NOMO-1 (cell line): ENCODE results near the gene ASIP.
"Not testable (repeated sequence)": the region's sequence is repeated elsewhere in the genome, so short reads cannot be mapped to it uniquely, and the experiment has no call there.

Experiments
- DNase-seq, 2 experiments: peaks; one replicate each; lab custom pipeline; 2025; ENCODE audit not compliant: unreplicated experiment in 2 of 2; lab: John Stamatoyannopoulos, UW

ASIP gene

DNA sequence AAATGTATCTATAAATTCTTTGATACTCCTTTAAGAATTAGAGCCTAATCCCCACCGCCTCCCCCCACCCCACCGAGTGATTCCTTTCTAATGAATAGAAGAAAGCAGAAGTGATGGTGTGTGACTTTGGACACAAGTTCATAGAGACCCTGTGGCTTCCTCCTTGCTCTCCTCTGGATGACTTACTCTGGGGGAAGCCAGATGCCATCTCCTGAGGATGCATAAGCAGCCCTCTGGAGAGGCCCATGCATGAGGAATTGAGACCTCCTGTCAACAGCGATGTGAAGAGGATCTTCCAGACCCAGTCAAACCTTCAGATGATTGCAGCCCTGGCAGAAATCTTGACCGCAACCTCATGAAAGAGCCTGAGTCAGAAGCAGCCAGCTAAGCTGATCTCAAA, 40.8 kb downstream of the ASIP start:
- DNase-seq: peak; percentile 6 to 33

- no peak for DNase-seq
These were observed 42.6 kb downstream of the ASIP start for GRCh38 chr20:34283844-34284243.

DNA sequence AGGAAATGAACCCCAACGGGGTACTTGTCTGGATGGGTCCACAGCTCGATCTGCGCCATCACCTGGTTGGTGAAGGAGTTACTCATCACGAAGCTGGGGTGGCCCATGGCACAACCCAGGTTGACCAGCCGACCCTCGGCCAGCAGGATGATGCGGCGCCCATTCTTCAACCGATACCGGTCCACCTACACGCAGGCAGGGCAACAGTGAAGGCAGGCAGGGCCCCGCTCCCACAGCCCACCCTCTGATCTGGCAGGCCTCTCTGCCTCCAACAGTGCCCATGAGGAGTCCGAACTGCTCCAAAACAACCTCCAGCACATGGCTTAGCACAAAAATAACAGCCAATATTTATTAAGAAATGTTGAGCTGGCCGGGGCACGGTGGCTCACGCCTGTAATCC, 44.2 kb downstream of the ASIP start:
- no peak for DNase-seq

GRCh38 chr20:34287500-34287899, 46.3 kb downstream of the ASIP start:
- DNase-seq: not testable (repeated sequence)

- DNase-seq: no peak
These were observed 49.2 kb downstream of the ASIP start for GRCh38 chr20:34290471-34290870.

GRCh38 chr20:34292496-34292895, 51.3 kb downstream of the ASIP start:
- no peak for DNase-seq

DNA sequence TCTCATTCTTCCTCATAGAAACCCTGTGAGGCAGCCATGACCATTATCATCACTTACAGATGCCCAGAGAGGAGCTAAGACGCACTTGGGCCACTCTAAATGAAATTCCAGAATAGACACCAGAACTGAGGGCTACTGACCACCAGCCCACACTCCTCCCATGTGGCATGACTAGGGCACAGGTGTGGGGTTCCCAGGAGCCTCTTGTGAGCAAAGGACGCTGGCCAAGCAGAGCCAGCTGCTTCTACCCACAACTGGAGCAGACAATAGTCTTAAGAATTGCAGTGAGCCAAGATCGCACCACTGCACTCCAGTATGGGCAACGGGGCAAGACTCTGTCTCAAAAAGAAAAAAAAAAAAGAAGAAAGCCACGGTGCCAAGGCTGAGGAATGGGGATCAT, 51.9 kb downstream of the ASIP start:
- no peak for DNase-seq

- DNase-seq: no peak
These were observed 52.4 kb downstream of the ASIP start for GRCh38 chr20:34293589-34293988.

GRCh38 chr20:34294563-34294962, 53.3 kb downstream of the ASIP start:
- DNase-seq: no peak

DNA sequence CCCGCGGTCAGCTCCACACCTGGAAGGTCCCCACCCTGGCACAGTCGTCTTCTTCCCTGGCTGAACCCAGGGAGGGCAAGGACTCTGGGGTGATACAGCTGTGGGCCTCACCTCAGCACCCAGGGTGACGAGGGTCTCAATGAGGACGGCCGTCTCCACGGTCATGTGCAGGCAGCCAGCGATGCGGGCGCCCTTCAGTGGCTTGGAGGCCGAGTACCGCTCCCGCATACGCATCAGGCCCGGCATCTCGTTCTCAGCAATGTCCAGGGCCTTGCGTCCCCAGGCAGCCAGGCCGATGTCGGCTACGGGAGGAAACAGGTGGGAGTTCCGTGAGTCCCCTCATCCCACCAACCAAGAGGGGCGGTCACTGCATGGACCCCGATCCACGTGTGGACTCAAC, 54.1 kb downstream of the ASIP start:
- DNase-seq: no peak

- no peak for DNase-seq
These were observed 55.2 kb downstream of the ASIP start for GRCh38 chr20:34296468-34296867.

- DNase-seq: not testable (repeated sequence)
These were observed 57.1 kb downstream of the ASIP start for GRCh38 chr20:34298294-34298784.

GRCh38 chr20:34299556-34300255, 58.5 kb downstream of the ASIP start:
- peak; percentile 5 to 17 for DNase-seq

- DNase-seq: no peak
These were observed 59.1 kb downstream of the ASIP start for GRCh38 chr20:34300256-34300806.

- DNase-seq: peak in 1 of 2 experiments; percentile 1
These were observed 59.8 kb downstream of the ASIP start for GRCh38 chr20:34300809-34301586.

DNA sequence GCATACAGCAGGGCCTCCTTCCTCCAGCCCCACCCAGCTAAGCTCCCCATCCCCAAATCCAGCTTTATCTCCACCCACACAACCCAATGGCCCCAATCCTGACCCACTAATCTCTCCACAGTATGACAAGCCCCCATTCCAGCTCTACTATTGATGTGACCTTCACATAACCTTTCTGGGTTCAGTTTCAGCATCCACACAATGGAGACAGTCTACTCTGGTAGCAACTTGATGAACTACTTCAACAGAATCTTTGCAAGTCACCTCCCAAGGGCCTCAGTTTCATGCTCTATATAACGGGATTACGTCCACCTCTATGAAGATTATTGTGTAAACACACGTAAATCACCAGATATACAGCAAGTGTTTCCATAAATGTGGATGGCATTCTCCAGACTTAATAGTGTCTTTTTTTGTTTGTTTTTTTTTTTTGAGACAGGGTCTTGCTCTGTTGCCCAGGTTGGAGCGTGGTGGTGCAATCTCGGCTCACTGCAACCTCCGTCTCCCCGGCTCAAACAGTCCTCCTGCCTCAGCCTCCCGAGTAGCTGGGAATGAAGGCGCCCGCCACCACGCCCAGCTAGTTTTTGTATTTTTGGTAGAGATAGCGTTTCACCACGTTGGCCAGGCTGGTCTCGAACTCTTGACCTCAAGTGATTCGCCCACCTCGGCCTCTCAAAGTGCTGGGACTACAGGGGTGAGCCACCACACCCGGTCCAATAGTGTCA, 60.5 kb downstream of the ASIP start:
- DNase-seq: no peak

GRCh38 chr20:34302312-34302722, 61.1 kb downstream of the ASIP start:
- no peak for DNase-seq

GRCh38 chr20:34302723-34303533, 61.7 kb downstream of the ASIP start, which contains the start of gene AHCY:
TSS of gene AHCY (minus strand) at chr20:34303355. CDS start at chr20:34303270, 85 bp downstream.
- peak; percentile 94 to 96 for DNase-seq

- DNase-seq: no peak
These were observed 64.4 kb downstream of the ASIP start for GRCh38 chr20:34305333-34306230.
